SK-N-SH (cell line): ENCODE measurements around the gene SPEM1. TPM values are rescaled to one million over a fixed set of nuclear protein-coding genes. Genes with fewer than 3 reads are reported as not detected.

Experiments used
- CTCF ChIA-PET: fragments of 300-600, 350-600 bp; formaldehyde crosslinking; extraction: SDS; loops from one replicate; lab custom pipeline; 2021; lab: Yijun Ruan, JAX
- POLR2A ChIA-PET: fragments of 350-600 bp; sonication (Branson Sonifier 250); formaldehyde crosslinking; extraction: SDS; loops from one replicate; lab custom pipeline; 2020; ENCODE audit warnings: antibody characterized with exemption, inconsistent platforms; lab: Yijun Ruan, JAX
- DNase-seq: peaks from one replicate; pipeline ENCODE4 v3.0.0; 2012
- H2AFZ ChIP-seq: fragments of 200-600 bp; sonication (generic); 2 replicates; pipeline ENCODE4 v1.8.1; 2016; ENCODE audit warnings: antibody characterized with exemption, mild to moderate bottlenecking, low read depth
- H3F3A ChIP-seq: fragments of 200-600 bp; sonication (generic); replicated peaks from 2 replicates; pipeline ENCODE3; 2016; ENCODE audit warnings: antibody characterized with exemption, mild to moderate bottlenecking; ENCODE audit not compliant: insufficient read depth
- H3K27ac ChIP-seq, 2 experiments: fragments of 200-500 bp in 1 of 2; fragments of 200-600 bp in 1 of 2; sonication (Bioruptor generic) in 1 of 2; sonication (generic), shearing (Covaris generic) in 1 of 2; 2 replicates each; pipeline versions ENCODE4 v1.5.1 to v1.6.1; 2014 to 2016; ENCODE audit warnings: low read depth in 2 of 2, inconsistent platforms in 1 of 2, low read length in 1 of 2, mild to moderate bottlenecking in 1 of 2, mixed read lengths in 1 of 2
- H3K27me3 ChIP-seq: fragments of 200-600 bp; sonication (generic), shearing (Covaris generic); 2 replicates; pipeline ENCODE4 v1.6.1; 2016; ENCODE audit warnings: mixed run types; ENCODE audit not compliant: insufficient read depth
- H3K36me3 ChIP-seq, 2 experiments: fragments of 200-500 bp in 1 of 2; fragments of 200-600 bp in 1 of 2; sonication (Bioruptor generic) in 1 of 2; sonication (generic) in 1 of 2; replicated peaks in 1 of 2; 2 replicates each; pipeline versions ENCODE3 to v1.5.1; 2014 to 2016; ENCODE audit warnings: low read length in 1 of 2, mild to moderate bottlenecking in 1 of 2; ENCODE audit not compliant: insufficient read depth in 2 of 2, control insufficient read depth in 1 of 2
- H3K4me1 ChIP-seq, 2 experiments: fragments of 200-500 bp in 1 of 2; fragments of 200-600 bp in 1 of 2; sonication (Bioruptor generic) in 1 of 2; sonication (generic), shearing (Covaris generic) in 1 of 2; 2 replicates each; pipeline versions ENCODE4 v1.5.1 to v1.6.1; 2014 to 2016; ENCODE audit warnings: low read depth in 1 of 2, low read length in 1 of 2, mixed run types in 1 of 2; ENCODE audit not compliant: insufficient read depth in 2 of 2, control insufficient read depth in 1 of 2
- H3K4me2 ChIP-seq: fragments of 200-600 bp; sonication (generic), shearing (Covaris generic); 2 replicates; pipeline ENCODE4 v1.6.1; 2017; ENCODE audit warnings: mixed run types
- H3K4me3 ChIP-seq, 2 experiments: fragments of 200-500 bp in 1 of 2; fragments of 200-600 bp in 1 of 2; sonication (Bioruptor generic) in 1 of 2; sonication (generic), shearing (Covaris generic) in 1 of 2; 2 replicates each; pipeline versions ENCODE4 v1.5.1 to v1.8.1; 2014 to 2016; ENCODE audit warnings: low read depth in 2 of 2, inconsistent platforms in 1 of 2, low read length in 1 of 2, mild to moderate bottlenecking in 1 of 2, mixed read lengths in 1 of 2, moderate library complexity in 1 of 2
- H3K79me2 ChIP-seq: fragments of 200-600 bp; sonication (generic); 2 replicates; pipeline ENCODE4 v1.8.1; 2017; ENCODE audit warnings: mild to moderate bottlenecking; ENCODE audit not compliant: insufficient read depth
- H3K9ac ChIP-seq: fragments of 200-600 bp; sonication (generic); 2 replicates; pipeline ENCODE4 v1.6.1; 2017; ENCODE audit warnings: mixed run types
- H3K9me2 ChIP-seq: fragments of 200-600 bp; sonication (generic); 2 replicates; pipeline ENCODE4 v1.6.1; 2017; ENCODE audit warnings: mixed run types
- H3K9me3 ChIP-seq: fragments of 200-600 bp; sonication (generic); 2 replicates; pipeline ENCODE4 v1.6.1; 2017; ENCODE audit warnings: mixed run types, mild to moderate bottlenecking, moderate library complexity
- H4K20me1 ChIP-seq: fragments of 200-600 bp; sonication (generic); 2 replicates; pipeline ENCODE4 v1.6.1; 2017; ENCODE audit warnings: mild to moderate bottlenecking, mixed run types; ENCODE audit not compliant: insufficient read depth
- ELF1 ChIP-seq: IDR thresholded peaks from 2 replicates; pipeline ENCODE4 v1.4.0; 2012
- EP300 ChIP-seq, 2 experiments: IDR thresholded peaks; 2 replicates each; pipeline versions ENCODE4 v1.4.0 to v1.6.1; 2012; ENCODE audit warnings: borderline replicate concordance in 1 of 2, low read depth in 1 of 2, low read length in 1 of 2
- EZH2phosphoT487 ChIP-seq: fragments of 200-600 bp; sonication (generic); IDR thresholded peaks from 2 replicates; pipeline ENCODE4 v1.6.1; 2017; ENCODE audit warnings: low read depth, mixed run types, mild to moderate bottlenecking, antibody characterized with exemption, moderate library complexity, borderline replicate concordance
- FOSL2 ChIP-seq: IDR thresholded peaks from 2 replicates; pipeline ENCODE4 v1.4.0; 2012; ENCODE audit warnings: low read depth, mild to moderate bottlenecking, moderate library complexity, borderline replicate concordance
- GATA2 ChIP-seq: sonication (generic); formaldehyde crosslinking; IDR thresholded peaks from 2 replicates; pipeline ENCODE4 v1.5.0; 2020; ENCODE audit warnings: mild to moderate bottlenecking, missing genetic modification reagents
- JUND ChIP-seq: IDR thresholded peaks from 2 replicates; pipeline ENCODE4 v1.4.0; 2012
- MEF2A ChIP-seq: IDR thresholded peaks from 2 replicates; pipeline ENCODE4 v1.4.0; 2012; ENCODE audit warnings: low read depth, borderline replicate concordance
- RAD21 ChIP-seq: IDR thresholded peaks from 2 replicates; pipeline ENCODE4 v1.6.1; 2012; ENCODE audit warnings: mild to moderate bottlenecking, low read length
- USF2 ChIP-seq: fragments of 150-350 bp; IDR thresholded peaks from 2 replicates; pipeline ENCODE4 v1.6.1; 2017; ENCODE audit warnings: antibody characterized with exemption, low read length, low read depth, borderline replicate concordance
- ZBTB33 ChIP-seq: IDR thresholded peaks from 2 replicates; pipeline ENCODE4 v1.4.0; 2012; ENCODE audit warnings: low read depth, borderline replicate concordance
- WGBS: methylation state at CpG from one replicate; pipeline ENCODE4 v1.1.6; 2017; ENCODE audit warnings: low lambda C conversion rate; 5-methylcytosine and 5-hydroxymethylcytosine counted together
- polyA plus RNA-seq, 3 experiments: library from polyadenylated mRNA; depleted of rRNA; stranded (reverse); fragments of >200 nt; gene quantifications; 2 replicates each; pipeline ENCODE4 v1.2.3, GENCODE V29; 2012

Gene SPEM1
- polyA plus RNA-seq, 1 of the 3 experiments (the other 2 are of a cell fraction): not detected

- Histone ChIP-seq H3K79me2 (peaks cover 7% of the 10 kb centered on the region; the same call in 1 of the 2 replicates), H3K27me3 (no peaks in the 10 kb centered on the region), H3K9ac (no peak overlapping the region), H3F3A (peaks cover 15% of the 10 kb centered on the region), H3K9me3 (no peaks in the 10 kb centered on the region), H3K27ac (peak overlapping the region in 1 of 2 experiments; percentile 97; a peak in 1 of 4 replicates), H4K20me1 (no peaks in the 10 kb centered on the region), H3K36me3 (peaks cover 0 to 4% of the 10 kb centered on the region in 2 experiments), H2AFZ (no peak overlapping the region), H3K4me3 (peak overlapping the region in 1 of 2 experiments; percentile 67; a peak in 1 of 4 replicates), H3K4me2 (peak overlapping the region; percentile 95), H3K4me1 (peaks cover 0 to 27% of the 10 kb centered on the region in 2 experiments; a peak in 1 of 4 replicates), H3K9me2 (no peaks in the 10 kb centered on the region)
- ChIA-PET CTCF (interaction anchor here (0.9 to 3.9 kb wide), 6 partner anchors 18 to 122 kb away, joined by 3 to 27 read pairs (median 13); partner anchors contain the start of genes POLR2A, SENP3 and TMEM95), POLR2A (interaction anchor here (1.6 to 3.3 kb wide), 4 partner anchors 35 to 122 kb away, joined by 5 to 19 read pairs (median 11); partner anchors contain the start of genes POLR2A and TMEM256)
- WGBS: 83% methylated on average over 11 of the region's 11 CpGs
- TF ChIP-seq EZH2phosphoT487 (no peak), ZBTB33 (no peak), EP300 (IDR thresholded peaks at IDR 0.05; ENCODE audit: borderline replicate concordance in 1 of 2, low read depth in 1 of 2, low read length in 1 of 2) (no peak), USF2 (no peak), MEF2A (no peak), FOSL2 (no peak), JUND (no peak), GATA2 (no peak)
- DNase-seq: no peak
These were observed 18.7 kb downstream of the SPEM1 start for GRCh38 chr17:7438656-7439460.

- Histone ChIP-seq H4K20me1 (no peaks in the 10 kb centered on the region), H3F3A (peaks cover 18% of the 10 kb centered on the region), H3K4me3 (peak within 1 kb of the TSS; percentile 67 to 70), H3K4me2 (peak within 1 kb of the TSS; percentile 95), H3K79me2 (peaks cover 7% of the 10 kb centered on the region; the same call in 1 of the 2 replicates), H2AFZ (peak within 1 kb of the TSS; percentile 88), H3K9me2 (no peaks in the 10 kb centered on the region), H3K27ac (peak within 1 kb of the TSS in 1 of 2 experiments; percentile 97; a peak in 2 of 4 replicates), H3K9ac (peak within 1 kb of the TSS; percentile 61), H3K9me3 (no peaks in the 10 kb centered on the region), H3K27me3 (no peaks in the 10 kb centered on the region), H3K36me3 (peaks cover 0 to 4% of the 10 kb centered on the region in 2 experiments), H3K4me1 (peaks cover 7 to 27% of the 10 kb centered on the region in 2 experiments; a peak in 2 of 4 replicates)
- TF ChIP-seq EP300 (IDR thresholded peaks at IDR 0.05; ENCODE audit: borderline replicate concordance in 1 of 2, low read depth in 1 of 2, low read length in 1 of 2) (no peak), ELF1 (no peak), RAD21 (no peak), GATA2 (no peak)
- peak; percentile 60 for DNase-seq
- ChIA-PET CTCF (interaction anchor here (0.7 to 1.6 kb wide), 4 partner anchors 19 to 121 kb away, joined by 3 to 6 read pairs (median 4); no protein-coding TSS in a partner anchor), POLR2A (interaction anchor here (1.6 to 3.3 kb wide), 5 partner anchors 8 to 121 kb away, joined by 4 to 19 read pairs (median 9); partner anchors contain the start of genes POLR2A and TMEM256)
- WGBS: under 1% methylated on average over 11 of the region's 50 CpGs
These were observed 19.5 kb downstream of the SPEM1 start, which contains the start of gene FGF11 for GRCh38 chr17:7439462-7440112. Gene FGF11, plus strand, starts transcription at chr17:7439512. Its CDS starts 109 bp downstream, at chr17:7439621.
